ENCODE results near the gene COLEC12. TPM values are rescaled to one million over a fixed set of nuclear protein-coding genes. Genes with fewer than 3 reads are reported as not detected.
A peak's percentile ranks its signal among the peaks of the same experiment; 100 is the strongest.

COLEC12 gene
- total RNA-seq: 10 to 100 TPM in 1 of 3 donors, 1 to 10 TPM in 2; 2.4 to 12.1 (median 4.7) TPM
- long read RNA-seq, donor 1, full-length matches to known transcripts: 4 of 13 reads
- long read RNA-seq, donor 1, partial matches to known transcripts: 6 of 13 reads
- long read RNA-seq, donor 1, other reads (novel, unspliced or antisense): 3 of 13 reads
- long read RNA-seq, donor 2, partial matches to known transcripts: 0 of 1 reads
- long read RNA-seq, donor 2, other reads (novel, unspliced or antisense): 1 of 1 reads

GRCh38 chr18:500632-501405, at the start of gene COLEC12:
COLEC12 (minus strand) TSS chr18:500701; CDS start chr18:500514, 187 bp downstream.
- Histone ChIP-seq H3K36me3 (ENCODE audit: low read depth) (no peaks in the 10 kb centered on the region), H3K9me3 (no peaks in the 10 kb centered on the region), H3K4me1 (ENCODE audit: low read depth) (no peaks in the 10 kb centered on the region), H3K4me3 (no peak within 1 kb of the TSS)
- no peak for TF ChIP-seq CTCF (IDR thresholded peaks at IDR 0.05)
- intact Hi-C loops (cut with DNase I, micrococcal nuclease): no loop called here
- peak in 2 of 3 donors; percentile 30 to 48 for DNase-seq
- peak; percentile 49 for ATAC-seq

- intact Hi-C loops (cut with DNase I, micrococcal nuclease): no loop called here
- no peak for DNase-seq
- no peaks in the 10 kb centered on the region for H3K36me3 ChIP-seq (ENCODE audit: low read depth)
- no peak overlapping the region for H3K4me3 ChIP-seq
- ATAC-seq: no peak
- no peaks in the 10 kb centered on the region for H3K4me1 ChIP-seq (ENCODE audit: low read depth)
- no peaks in the 10 kb centered on the region for H3K9me3 ChIP-seq
- no peak for TF ChIP-seq CTCF (IDR thresholded peaks at IDR 0.05)
These were observed 49.5 kb upstream of the COLEC12 start for GRCh38 chr18:549967-550366.

- H3K9me3 ChIP-seq: no peaks in the 10 kb centered on the region
- no peak overlapping the region for H3K4me3 ChIP-seq
- no peak for ATAC-seq
- TF ChIP-seq CTCF (IDR thresholded peaks at IDR 0.05): no peak
- DNase-seq: no peak
- H3K36me3 ChIP-seq (ENCODE audit: low read depth): no peaks in the 10 kb centered on the region
- H3K4me1 ChIP-seq (ENCODE audit: low read depth): no peaks in the 10 kb centered on the region
- intact Hi-C loops (cut with DNase I, micrococcal nuclease): no loop called here
These were observed 43.1 kb upstream of the COLEC12 start for GRCh38 chr18:543447-544078.

- Histone ChIP-seq H3K4me3 (no peak overlapping the region), H3K4me1 (ENCODE audit: low read depth) (no peaks in the 10 kb centered on the region), H3K9me3 (no peaks in the 10 kb centered on the region), H3K36me3 (ENCODE audit: low read depth) (no peaks in the 10 kb centered on the region)
- no peak for ATAC-seq
- TF ChIP-seq CTCF (IDR thresholded peaks at IDR 0.05): no peak
- DNase-seq: no peak
- intact Hi-C loops (cut with DNase I, micrococcal nuclease): no loop called here
These were observed 33.6 kb upstream of the COLEC12 start for GRCh38 chr18:533995-534601.

DNA sequence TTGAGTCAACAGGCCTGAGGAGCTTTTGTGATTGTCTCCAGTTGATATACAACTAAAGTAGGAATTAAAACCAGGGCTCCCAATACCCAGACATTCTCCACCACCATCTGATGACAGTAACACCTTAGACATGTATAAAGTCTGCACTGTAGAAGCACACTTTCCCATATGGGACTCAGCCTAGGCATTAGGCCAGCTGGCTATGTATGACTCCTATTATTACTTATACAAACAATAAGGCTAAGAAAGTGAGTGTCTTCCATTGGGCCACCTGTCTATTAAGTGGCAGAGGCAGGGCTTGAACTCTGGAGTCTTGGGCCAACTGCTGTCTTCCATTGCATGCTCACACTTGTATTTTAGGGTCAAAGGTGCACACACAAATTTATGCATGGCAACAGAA, 32.1 kb upstream of the COLEC12 start:
- ATAC-seq: no peak
- H3K4me3 ChIP-seq: no peak overlapping the region
- H3K4me1 ChIP-seq (ENCODE audit: low read depth): no peaks in the 10 kb centered on the region
- no peaks in the 10 kb centered on the region for H3K36me3 ChIP-seq (ENCODE audit: low read depth)
- no peak for DNase-seq
- intact Hi-C loops (cut with DNase I, micrococcal nuclease): no loop called here
- H3K9me3 ChIP-seq: no peaks in the 10 kb centered on the region
- TF ChIP-seq CTCF (IDR thresholded peaks at IDR 0.05): no peak
